ENCODE measurements around the gene OR1M1.

DNA sequence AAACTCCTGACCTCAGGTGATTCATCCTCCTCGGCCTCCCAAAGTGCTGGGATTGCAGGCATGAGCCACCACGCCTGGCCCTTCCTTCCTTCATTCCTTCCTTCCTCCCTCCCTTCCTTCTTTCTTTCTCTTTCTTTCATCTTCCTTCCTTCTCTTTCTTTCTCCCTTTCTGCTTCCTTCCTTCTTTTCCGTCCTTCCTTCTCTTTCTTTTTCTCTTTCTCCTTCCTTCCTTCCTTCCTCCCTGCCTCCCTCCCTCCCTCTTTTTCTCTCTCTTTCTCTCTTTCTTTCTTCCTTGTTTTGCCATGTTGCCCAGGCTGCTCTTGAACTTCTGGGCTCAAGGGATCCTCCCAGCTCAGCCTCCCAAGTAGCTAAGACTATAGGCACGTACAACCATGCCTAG, 40.2 kb upstream of the OR1M1 start:
- TF ChIP-seq, protein P1, sequence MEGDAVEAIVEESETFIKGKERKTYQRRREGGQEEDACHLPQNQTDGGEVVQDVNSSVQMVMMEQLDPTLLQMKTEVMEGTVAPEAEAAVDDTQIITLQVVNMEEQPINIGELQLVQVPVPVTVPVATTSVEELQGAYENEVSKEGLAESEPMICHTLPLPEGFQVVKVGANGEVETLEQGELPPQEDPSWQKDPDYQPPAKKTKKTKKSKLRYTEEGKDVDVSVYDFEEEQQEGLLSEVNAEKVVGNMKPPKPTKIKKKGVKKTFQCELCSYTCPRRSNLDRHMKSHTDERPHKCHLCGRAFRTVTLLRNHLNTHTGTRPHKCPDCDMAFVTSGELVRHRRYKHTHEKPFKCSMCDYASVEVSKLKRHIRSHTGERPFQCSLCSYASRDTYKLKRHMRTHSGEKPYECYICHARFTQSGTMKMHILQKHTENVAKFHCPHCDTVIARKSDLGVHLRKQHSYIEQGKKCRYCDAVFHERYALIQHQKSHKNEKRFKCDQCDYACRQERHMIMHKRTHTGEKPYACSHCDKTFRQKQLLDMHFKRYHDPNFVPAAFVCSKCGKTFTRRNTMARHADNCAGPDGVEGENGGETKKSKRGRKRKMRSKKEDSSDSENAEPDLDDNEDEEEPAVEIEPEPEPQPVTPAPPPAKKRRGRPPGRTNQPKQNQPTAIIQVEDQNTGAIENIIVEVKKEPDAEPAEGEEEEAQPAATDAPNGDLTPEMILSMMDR (conservative IDR thresholded peaks at IDR 0.05; ENCODE audit: low read length) = no peak
- no peak for TF ChIP-seq EZH2phosphoT487 (IDR thresholded peaks at IDR 0.05; ENCODE audit: borderline replicate concordance, low read depth, low read length)
